Panc1 (cell line): Measurements from ENCODE around the gene DUS1L. TPM values are rescaled to one million over a fixed set of nuclear protein-coding genes. Genes with fewer than 3 reads are reported as not detected.
A peak's percentile ranks its signal among the peaks of the same experiment; 100 is the strongest.

Experiments
- ATAC-seq: fragments of 200-7000 bp; cut with Tn5 transposase; 2 replicates; pipeline ENCODE4 v1.9.1; 2020; ENCODE audit warnings: mild to moderate bottlenecking, moderate library complexity
- BruUV-seq: library from RNA; stranded (reverse); fragments of 400-500 nt; replicated peaks from 2 replicates; lab custom pipeline; 2021; lab: Mats Ljungman, UMichigan
- CTCF ChIA-PET: fragments of 300-600 bp; sonication (Branson Sonifier 250); formaldehyde crosslinking; loops from one replicate; lab custom pipeline; 2022; ENCODE audit warnings: antibody characterized with exemption; lab: Charles Lee
- POLR2A ChIA-PET: fragments of 300-600 bp; sonication (Branson Sonifier 250); formaldehyde crosslinking; loops from one replicate; lab custom pipeline; 2022; ENCODE audit warnings: antibody characterized with exemption; lab: Charles Lee
- DNase-seq: peaks from one replicate; pipeline ENCODE4 v3.0.0-alpha.2; 2010; ENCODE audit warnings: low read depth, low spot score
- H3K27ac ChIP-seq: 2 replicates; pipeline ENCODE4 v1.5.1; 2011; ENCODE audit warnings: mild to moderate bottlenecking, low read length, inconsistent platforms
- H3K27me3 ChIP-seq: fragments of 200-500 bp; sonication (Bioruptor generic); 2 replicates; pipeline ENCODE4 v1.6.0; 2014; ENCODE audit warnings: low read length, inconsistent platforms; ENCODE audit not compliant: control insufficient read depth, insufficient read depth
- H3K36me3 ChIP-seq: fragments of 200-500 bp; sonication (Bioruptor generic); 2 replicates; pipeline ENCODE4 v1.5.1; 2014; ENCODE audit warnings: inconsistent platforms, mild to moderate bottlenecking, low read length, moderate library complexity; ENCODE audit not compliant: control insufficient read depth, insufficient read depth
- H3K4me1 ChIP-seq: 2 replicates; pipeline ENCODE4 v1.5.1; 2011; ENCODE audit warnings: inconsistent platforms, mild to moderate bottlenecking, low read length, moderate library complexity; ENCODE audit not compliant: control insufficient read depth, insufficient read depth
- H3K4me3 ChIP-seq, 2 experiments: 2 replicates each; pipeline ENCODE4 v1.5.1; 2011 to 2012; ENCODE audit warnings: low read depth in 2 of 2, low read length in 2 of 2, mild to moderate bottlenecking in 2 of 2, inconsistent platforms in 1 of 2, moderate library complexity in 1 of 2
- H3K9me3 ChIP-seq: fragments of 200-500 bp; sonication (Bioruptor generic); 2 replicates; pipeline ENCODE4 v1.5.1; 2014; ENCODE audit warnings: low read depth, mild to moderate bottlenecking, inconsistent platforms, low read length, moderate library complexity; ENCODE audit not compliant: control insufficient read depth, insufficient read depth
- CTCF ChIP-seq: fragments of 450-650 bp; IDR thresholded peaks from 2 replicates; pipeline ENCODE4 v1.5.1; 2017; ENCODE audit warnings: mild to moderate bottlenecking
- POLR2AphosphoS5 ChIP-seq: IDR thresholded peaks from 2 replicates; pipeline ENCODE4 v1.6.1; 2012; ENCODE audit warnings: mild to moderate bottlenecking, low read depth, low read length, moderate library complexity
- SIN3A ChIP-seq: IDR thresholded peaks from 2 replicates; pipeline ENCODE4 v1.6.1; 2012; ENCODE audit warnings: low read depth, mild to moderate bottlenecking, low read length, moderate library complexity, borderline replicate concordance; ENCODE audit not compliant: insufficient read depth
- TCF7L2 ChIP-seq: IDR thresholded peaks from 2 replicates; pipeline ENCODE4 v1.6.1; 2011; ENCODE audit warnings: mild to moderate bottlenecking, low read depth, low read length, inconsistent platforms
- in situ Hi-C: cut with HindIII; loops from 2 replicates; pipeline ENCODE4 v1.10.0; 2016; ENCODE audit warnings: low sequenced_read_pairs, low pct_unique_long_range_greater_than_20kb
- intact Hi-C: fragments of 100-400 bp; cut with micrococcal nuclease; formaldehyde crosslinking; loops from one replicate; pipeline ENCODE4 v1.10.0; 2022; ENCODE audit not compliant: unreplicated experiment
- total RNA-seq: library from RNA; stranded (reverse); gene quantifications from one replicate; pipeline ENCODE4 v1.2.1, GENCODE V29; 2021; ENCODE audit not compliant: unreplicated experiment
- TF ChIP-seq, protein P1 (sequence below), 2 experiments: IDR thresholded peaks; 2 replicates each; pipeline ENCODE4 v1.6.1; 2011 to 2012; ENCODE audit warnings: low read depth in 2 of 2, control low read depth in 1 of 2, low read length in 1 of 2, mild to moderate bottlenecking in 1 of 2, moderate library complexity in 1 of 2; ENCODE audit not compliant: insufficient read depth in 1 of 2

Gene DUS1L
- total RNA-seq, 1 experiment from 2014 or later: 115 TPM

- Histone ChIP-seq H3K27ac (peak overlapping the region; percentile 34; the same call in 1 of the 2 replicates), H3K36me3 (peaks cover 51% of the 10 kb centered on the region), H3K4me3 (no peak overlapping the region), H3K9me3 (no peaks in the 10 kb centered on the region), H3K27me3 (no peaks in the 10 kb centered on the region), H3K4me1 (peaks cover 18% of the 10 kb centered on the region)
- in situ Hi-C loops: no loop called here
- POLR2A ChIA-PET: interaction anchor here (0.7 kb wide), 1 partner anchor 15 kb away, joined by 6 read pairs; no protein-coding TSS in a partner anchor
- TF ChIP-seq, protein P1, sequence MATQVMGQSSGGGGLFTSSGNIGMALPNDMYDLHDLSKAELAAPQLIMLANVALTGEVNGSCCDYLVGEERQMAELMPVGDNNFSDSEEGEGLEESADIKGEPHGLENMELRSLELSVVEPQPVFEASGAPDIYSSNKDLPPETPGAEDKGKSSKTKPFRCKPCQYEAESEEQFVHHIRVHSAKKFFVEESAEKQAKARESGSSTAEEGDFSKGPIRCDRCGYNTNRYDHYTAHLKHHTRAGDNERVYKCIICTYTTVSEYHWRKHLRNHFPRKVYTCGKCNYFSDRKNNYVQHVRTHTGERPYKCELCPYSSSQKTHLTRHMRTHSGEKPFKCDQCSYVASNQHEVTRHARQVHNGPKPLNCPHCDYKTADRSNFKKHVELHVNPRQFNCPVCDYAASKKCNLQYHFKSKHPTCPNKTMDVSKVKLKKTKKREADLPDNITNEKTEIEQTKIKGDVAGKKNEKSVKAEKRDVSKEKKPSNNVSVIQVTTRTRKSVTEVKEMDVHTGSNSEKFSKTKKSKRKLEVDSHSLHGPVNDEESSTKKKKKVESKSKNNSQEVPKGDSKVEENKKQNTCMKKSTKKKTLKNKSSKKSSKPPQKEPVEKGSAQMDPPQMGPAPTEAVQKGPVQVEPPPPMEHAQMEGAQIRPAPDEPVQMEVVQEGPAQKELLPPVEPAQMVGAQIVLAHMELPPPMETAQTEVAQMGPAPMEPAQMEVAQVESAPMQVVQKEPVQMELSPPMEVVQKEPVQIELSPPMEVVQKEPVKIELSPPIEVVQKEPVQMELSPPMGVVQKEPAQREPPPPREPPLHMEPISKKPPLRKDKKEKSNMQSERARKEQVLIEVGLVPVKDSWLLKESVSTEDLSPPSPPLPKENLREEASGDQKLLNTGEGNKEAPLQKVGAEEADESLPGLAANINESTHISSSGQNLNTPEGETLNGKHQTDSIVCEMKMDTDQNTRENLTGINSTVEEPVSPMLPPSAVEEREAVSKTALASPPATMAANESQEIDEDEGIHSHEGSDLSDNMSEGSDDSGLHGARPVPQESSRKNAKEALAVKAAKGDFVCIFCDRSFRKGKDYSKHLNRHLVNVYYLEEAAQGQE (IDR thresholded peaks at IDR 0.05; ENCODE audit: insufficient read depth in 1 of 2, low read depth in 2 of 2, low read length in 1 of 2): no peak
- TF ChIP-seq CTCF (no peak), SIN3A (no peak), POLR2AphosphoS5 (peak; percentile 28; the same call in 1 of the 2 replicates), TCF7L2 (no peak)
- no peak for DNase-seq
- CTCF ChIA-PET: no interaction called here
- no peak for ATAC-seq
- intact Hi-C loops: no loop called here
- BruUV-seq: no TSS peak
Measured at GRCh38 chr17:82092094-82092586, 26.5 kb upstream of the DUS1L start.

DNA sequence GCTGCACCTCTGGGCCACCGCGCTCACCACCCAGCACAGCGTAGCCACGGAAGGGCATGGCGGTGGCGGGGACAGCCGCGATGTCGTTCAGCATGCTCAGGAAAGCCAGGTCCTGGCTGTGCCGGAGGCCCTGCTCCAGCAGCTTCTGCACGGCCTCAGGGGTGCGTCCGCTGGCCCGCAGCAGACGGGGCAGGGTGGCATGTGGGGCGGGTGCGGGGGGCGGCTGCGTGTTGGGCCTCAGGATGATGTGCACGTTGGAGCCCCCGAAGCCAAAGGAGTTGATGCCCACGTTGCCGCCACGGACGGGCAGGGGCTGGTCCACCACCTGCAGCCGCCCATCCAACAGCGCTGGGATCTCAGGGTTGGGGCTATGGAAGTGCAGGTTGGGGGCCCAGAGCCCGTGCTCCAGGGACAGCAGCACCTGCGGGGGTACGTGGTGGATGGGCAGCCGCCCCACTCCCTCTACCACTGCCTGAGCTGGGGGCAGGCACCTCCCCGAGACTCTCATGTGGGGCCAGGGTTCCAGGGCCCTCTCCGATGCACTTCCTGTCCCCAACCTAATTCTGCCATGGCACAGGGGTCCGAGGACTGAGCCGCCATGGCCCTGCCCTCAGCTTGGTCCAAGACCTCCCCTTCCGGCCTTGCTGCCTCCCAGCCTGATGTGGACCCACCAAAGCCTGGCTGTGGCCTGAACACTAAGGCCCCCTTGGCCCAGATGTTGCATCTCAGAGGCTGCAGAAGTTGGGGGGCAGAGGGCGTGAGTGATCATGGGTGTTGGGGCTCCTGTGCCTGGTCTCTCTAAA, 25.9 kb upstream of the DUS1L start:
- in situ Hi-C loops (no loop called here), intact Hi-C loops (no loop called here)
- Histone ChIP-seq H3K4me3 (no peak overlapping the region), H3K4me1 (peaks cover 15% of the 10 kb centered on the region), H3K9me3 (no peaks in the 10 kb centered on the region), H3K36me3 (peaks cover 48% of the 10 kb centered on the region), H3K27ac (no peak overlapping the region; the same call in 1 of the 2 replicates), H3K27me3 (no peaks in the 10 kb centered on the region)
- ATAC-seq: no peak
- CTCF ChIA-PET: no interaction called here
- DNase-seq: no peak
- POLR2A ChIA-PET: no interaction called here
- TF ChIP-seq, protein P1 (IDR thresholded peaks at IDR 0.05; ENCODE audit: insufficient read depth in 1 of 2, low read depth in 2 of 2, low read length in 1 of 2): no peak
- TF ChIP-seq POLR2AphosphoS5 (0 out of 2 replicates have a peak, but pooled peaks have one; percentile 26), SIN3A (no peak)
- BruUV-seq: no TSS peak
